Measurements from ENCODE around the gene ASPSCR1.

GRCh38 chr17:82013772-82014321, 36.4 kb downstream of the ASPSCR1 start:
- TF ChIP-seq CTCF (IDR thresholded peaks at IDR 0.05) = no peak
- TF ChIP-seq POLR2AphosphoS5 (IDR thresholded peaks at IDR 0.05) = no peak
